Smooth muscle cell (in vitro differentiated cells): ENCODE data around the gene GABRA4. TPM values are rescaled to one million over a fixed set of nuclear protein-coding genes. Genes with fewer than 3 reads are reported as not detected.

Experiments
- DNase-seq: peaks from one replicate; lab custom pipeline; 2025; ENCODE audit not compliant: unreplicated experiment; lab: John Stamatoyannopoulos, UW
- H2AFZ ChIP-seq: fragments of 200-600 bp; sonication (generic); 2 replicates; pipeline ENCODE4 v1.6.0; 2016; ENCODE audit warnings: antibody characterized with exemption, low read depth, mild to moderate bottlenecking
- H3F3A ChIP-seq: fragments of 200-600 bp; sonication (generic); 2 replicates; pipeline ENCODE4 v1.6.0; 2017; ENCODE audit warnings: antibody characterized with exemption, low read depth
- H3K27ac ChIP-seq: fragments of 200-600 bp; sonication (generic); 2 replicates; pipeline ENCODE4 v1.5.1; 2016; ENCODE audit warnings: low read depth, mild to moderate bottlenecking
- H3K27me3 ChIP-seq: fragments of 200-600 bp; sonication (generic); 2 replicates; pipeline ENCODE4 v1.6.1; 2016; ENCODE audit warnings: low read depth, mild to moderate bottlenecking
- H3K36me3 ChIP-seq: fragments of 200-600 bp; sonication (generic); 2 replicates; pipeline ENCODE4 v1.5.1; 2016; ENCODE audit warnings: low read depth
- H3K4me1 ChIP-seq: fragments of 200-600 bp; sonication (generic); 2 replicates; pipeline ENCODE4 v1.5.1; 2016; ENCODE audit warnings: low read depth
- H3K4me2 ChIP-seq: fragments of 200-600 bp; sonication (generic); 2 replicates; pipeline ENCODE4 v1.6.0; 2016; ENCODE audit warnings: mild to moderate bottlenecking
- H3K4me3 ChIP-seq: fragments of 200-600 bp; sonication (generic); 2 replicates; pipeline ENCODE4 v1.5.1; 2016; ENCODE audit warnings: mild to moderate bottlenecking
- H3K79me2 ChIP-seq: fragments of 200-600 bp; sonication (generic); 2 replicates; pipeline ENCODE4 v1.6.0; 2016; ENCODE audit warnings: low read depth, mild to moderate bottlenecking
- H3K9ac ChIP-seq: fragments of 200-600 bp; sonication (generic); 2 replicates; pipeline ENCODE4 v1.6.0; 2016; ENCODE audit warnings: low read depth
- H3K9me3 ChIP-seq: fragments of 200-600 bp; sonication (generic); replicated peaks from 2 replicates; pipeline ENCODE4 v1.5.1; 2016; ENCODE audit warnings: low read depth
- H4K20me1 ChIP-seq: fragments of 200-600 bp; sonication (generic); 2 replicates; pipeline ENCODE4 v1.6.0; 2016; ENCODE audit warnings: low read depth
- CTCF ChIP-seq: fragments of 200-600 bp; sonication (generic); IDR thresholded peaks from 2 replicates; pipeline ENCODE4 v1.5.1; 2017; ENCODE audit warnings: borderline replicate concordance, mild to moderate bottlenecking, antibody characterized with exemption; ENCODE audit not compliant: insufficient read depth, poor library complexity, severe bottlenecking
- WGBS: methylation state at CpG from one replicate; pipeline ENCODE4 v1.1.7; 2016; ENCODE audit warnings: low lambda C conversion rate; 5-methylcytosine and 5-hydroxymethylcytosine counted together
- polyA plus RNA-seq: library from polyadenylated mRNA; unstranded; fragments of >200 nt; fragmentation: Nextera tagmentation; extraction: Ambion mirVana; gene quantifications from 2 replicates; pipeline ENCODE4 v1.2.1, GENCODE V29; 2016
- total RNA-seq: library from RNA; depleted of rRNA; stranded (reverse); fragments of >200 nt; gene quantifications from 2 replicates; pipeline ENCODE4 v1.2.3, GENCODE V29; 2014

The GABRA4 gene
- total and polyA plus RNA-seq, 2 experiments from 2014 or later: not detected

GRCh38 chr4:46931981-46932380 is 61.4 kb downstream of the GABRA4 start:
- H3K9me3 ChIP-seq: no peaks in the 10 kb centered on the region
- no peak overlapping the region for H3K27ac ChIP-seq
- H3K36me3 ChIP-seq: no peaks in the 10 kb centered on the region
- no peak overlapping the region for H3K4me2 ChIP-seq
- H3F3A ChIP-seq: no peaks in the 10 kb centered on the region
- no peaks in the 10 kb centered on the region for H4K20me1 ChIP-seq
- peaks cover 18% of the 10 kb centered on the region for H3K27me3 ChIP-seq
- 12% methylated on average over 3 of the region's 3 CpGs for WGBS
- peak; percentile 62 for TF ChIP-seq CTCF
- H3K9ac ChIP-seq: no peak overlapping the region
- no peak overlapping the region for H2AFZ ChIP-seq
- no peak for DNase-seq
- H3K79me2 ChIP-seq: no peaks in the 10 kb centered on the region
- no peak overlapping the region for H3K4me3 ChIP-seq
- no peaks in the 10 kb centered on the region for H3K4me1 ChIP-seq

GRCh38 chr4:46930891-46931290 is 62.5 kb downstream of the GABRA4 start:
- Histone ChIP-seq H3K4me1 (no peaks in the 10 kb centered on the region), H3K9me3 (no peaks in the 10 kb centered on the region), H4K20me1 (no peaks in the 10 kb centered on the region), H3K9ac (no peak overlapping the region), H2AFZ (no peak overlapping the region), H3K27ac (no peak overlapping the region), H3K36me3 (no peaks in the 10 kb centered on the region), H3K27me3 (peaks cover 27% of the 10 kb centered on the region), H3K4me2 (no peak overlapping the region), H3F3A (no peaks in the 10 kb centered on the region), H3K79me2 (no peaks in the 10 kb centered on the region), H3K4me3 (no peak overlapping the region)
- TF ChIP-seq CTCF: no peak
- DNase-seq: no peak
- 76% methylated on average over 3 of the region's 3 CpGs for WGBS

- no peak for TF ChIP-seq CTCF
These were observed 66.2 kb downstream of the GABRA4 start for GRCh38 chr4:46927201-46927600.

GRCh38 chr4:46924789-46925529 is 68.4 kb downstream of the GABRA4 start:
- no peaks in the 10 kb centered on the region for H4K20me1 ChIP-seq
- no peak for DNase-seq
- no peaks in the 10 kb centered on the region for H3K9me3 ChIP-seq
- H3K27me3 ChIP-seq: peaks cover 30% of the 10 kb centered on the region
- H2AFZ ChIP-seq: no peak overlapping the region
- no peaks in the 10 kb centered on the region for H3F3A ChIP-seq
- H3K4me1 ChIP-seq: no peaks in the 10 kb centered on the region
- H3K79me2 ChIP-seq: no peaks in the 10 kb centered on the region
- H3K27ac ChIP-seq: no peak overlapping the region
- TF ChIP-seq CTCF: no peak
- no peak overlapping the region for H3K4me3 ChIP-seq
- H3K9ac ChIP-seq: no peak overlapping the region
- no peaks in the 10 kb centered on the region for H3K36me3 ChIP-seq
- H3K4me2 ChIP-seq: no peak overlapping the region

More at GRCh38 chr4:46927201-46927600, 66.2 kb downstream of the GABRA4 start:
- Histone ChIP-seq H3K9me3 (no peaks in the 10 kb centered on the region), H4K20me1 (no peaks in the 10 kb centered on the region), H3K9ac (no peak overlapping the region), H3K27me3 (peaks cover 30% of the 10 kb centered on the region), H2AFZ (no peak overlapping the region), H3F3A (no peaks in the 10 kb centered on the region), H3K4me1 (no peaks in the 10 kb centered on the region), H3K27ac (no peak overlapping the region), H3K4me2 (no peak overlapping the region), H3K79me2 (no peaks in the 10 kb centered on the region), H3K4me3 (no peak overlapping the region), H3K36me3 (no peaks in the 10 kb centered on the region)
- DNase-seq: no peak
